COLO668 (cell line): ENCODE results near the gene ODAD4.
"Not testable (repeated sequence)": the region's sequence is repeated elsewhere in the genome, so short reads cannot be mapped to it uniquely, and the experiment has no call there.

Experiments used
- DNase-seq: peaks from one replicate; lab custom pipeline; 2025; ENCODE audit not compliant: unreplicated experiment; lab: John Stamatoyannopoulos, UW

The ODAD4 gene

DNA sequence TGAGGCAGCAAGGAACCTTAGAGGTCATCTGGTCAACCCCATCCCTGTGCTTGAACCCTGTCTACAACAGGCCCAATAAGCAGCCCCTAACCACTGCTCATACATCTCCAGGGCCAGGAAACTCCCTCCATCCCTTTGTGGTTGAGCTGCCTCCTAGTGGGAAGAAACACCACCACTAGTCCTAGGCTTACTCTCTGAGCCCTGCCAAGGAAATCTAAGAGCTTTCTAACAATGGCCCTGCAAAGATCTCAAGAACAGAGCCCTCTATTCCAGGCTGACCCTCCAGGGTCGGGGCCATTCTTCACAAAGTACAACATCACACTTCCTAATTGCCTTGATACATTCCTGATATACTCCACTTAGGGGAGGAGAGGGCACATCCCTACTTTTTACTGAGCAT lies 17.5 kb upstream of the ODAD4 start:
- DNase-seq: no peak

- no peak for DNase-seq
Measured at GRCh38 chr17:41913798-41914197, 16.6 kb upstream of the ODAD4 start.

- no peak for DNase-seq
Measured at GRCh38 chr17:41914358-41914766, 16.1 kb upstream of the ODAD4 start.

DNA sequence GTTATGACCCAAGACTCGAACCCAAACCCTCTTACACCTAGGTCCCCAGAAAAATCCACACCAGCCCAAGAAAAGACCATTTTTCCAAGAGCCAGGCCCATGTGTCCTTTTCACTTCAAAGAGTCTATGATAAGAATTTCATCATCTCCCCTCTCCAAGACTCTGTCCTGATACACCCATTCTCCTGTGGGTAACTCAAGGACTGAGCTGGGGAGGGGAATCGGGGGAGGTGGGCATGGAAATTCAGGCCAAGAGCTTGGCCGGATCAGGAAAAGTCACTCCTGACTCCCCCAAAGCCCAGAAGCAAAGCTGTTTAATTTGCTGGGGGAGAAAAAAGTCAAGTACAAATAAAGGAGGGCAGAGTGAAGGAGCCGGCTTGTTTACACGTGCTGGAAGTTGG lies 15.4 kb upstream of the ODAD4 start:
- DNase-seq: no peak

DNA sequence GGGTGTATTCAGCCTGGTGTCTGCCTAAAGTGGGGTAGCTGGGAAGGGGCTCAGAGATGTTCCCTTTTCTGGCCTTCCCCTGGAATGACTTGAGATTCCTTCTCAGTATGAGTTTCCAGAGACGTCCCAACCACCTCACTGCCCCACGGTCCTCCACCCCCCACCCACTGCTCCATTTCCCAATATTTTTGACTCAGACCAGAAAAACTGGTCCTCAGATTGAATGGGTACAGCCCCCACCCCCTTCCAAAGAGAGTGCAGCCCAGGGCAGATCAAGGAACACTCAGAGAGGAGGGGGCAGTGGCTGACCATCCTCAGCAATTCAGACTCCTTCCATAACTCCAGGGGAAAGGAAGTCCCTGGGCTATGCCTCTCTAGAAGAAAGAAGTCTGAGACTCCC lies 14.9 kb upstream of the ODAD4 start:
- DNase-seq: no peak

DNA sequence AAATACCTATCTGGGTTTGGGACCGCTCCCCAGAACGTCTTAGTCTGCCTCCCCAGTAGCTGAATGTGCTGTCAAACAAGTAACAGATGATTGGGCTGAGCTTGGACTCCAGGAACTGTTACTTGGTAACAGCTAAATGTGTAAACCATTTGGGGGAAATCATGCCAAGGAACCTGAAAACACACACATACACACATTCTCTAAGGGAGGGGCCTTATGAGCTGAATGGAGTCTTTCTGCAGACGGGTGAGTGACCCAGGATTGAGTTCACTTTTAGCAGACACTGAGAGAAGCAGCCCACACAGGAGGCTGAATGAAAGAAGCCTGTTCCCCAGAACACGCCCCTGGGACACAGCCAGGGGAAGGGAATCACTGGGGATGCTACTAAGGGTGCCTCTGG lies 13.2 kb upstream of the ODAD4 start:
- DNase-seq: no peak

DNA sequence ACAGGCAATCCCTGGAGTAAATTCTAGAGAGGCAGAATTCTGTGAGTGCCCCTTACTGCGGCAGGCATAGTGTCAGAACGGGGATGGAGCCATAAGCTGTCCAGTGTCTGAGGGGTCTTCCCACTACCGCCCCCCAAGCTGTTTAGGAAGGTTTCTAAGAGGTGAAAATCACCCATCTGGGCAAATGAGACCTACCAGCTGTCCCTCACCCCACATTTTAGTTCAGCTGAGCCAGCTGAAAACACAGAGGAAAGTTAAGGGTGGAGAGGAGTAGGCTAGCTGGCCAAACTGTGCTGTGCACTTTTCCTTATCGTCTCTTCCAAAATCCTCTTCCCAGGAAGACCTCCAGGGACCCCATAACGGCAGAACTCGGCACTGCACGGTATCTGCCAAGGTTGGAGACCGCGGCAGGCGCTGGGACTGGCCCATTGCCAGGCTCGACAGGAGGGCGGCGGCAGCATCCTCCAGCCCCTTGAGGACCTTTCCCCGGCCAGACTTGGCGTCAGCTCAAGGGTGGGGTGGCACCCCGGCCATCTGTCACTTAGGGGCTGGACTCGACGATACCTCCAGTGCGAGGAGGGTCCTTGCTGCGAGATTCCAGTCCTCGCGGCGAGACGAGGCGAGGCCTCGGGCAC lies 12.6 kb upstream of the ODAD4 start:
- peak; percentile 55 for DNase-seq

- peak; percentile 95 for DNase-seq
Measured at GRCh38 chr17:41918314-41919164, 11.9 kb upstream of the ODAD4 start, which contains the start of gene ACLY. Gene ACLY, minus strand, starts transcription at chr17:41918951. Its CDS starts 5,078 bp downstream, at chr17:41913873.

GRCh38 chr17:41919165-41919817 lies 11.1 kb upstream of the ODAD4 start:
- peak; percentile 30 for DNase-seq

DNA sequence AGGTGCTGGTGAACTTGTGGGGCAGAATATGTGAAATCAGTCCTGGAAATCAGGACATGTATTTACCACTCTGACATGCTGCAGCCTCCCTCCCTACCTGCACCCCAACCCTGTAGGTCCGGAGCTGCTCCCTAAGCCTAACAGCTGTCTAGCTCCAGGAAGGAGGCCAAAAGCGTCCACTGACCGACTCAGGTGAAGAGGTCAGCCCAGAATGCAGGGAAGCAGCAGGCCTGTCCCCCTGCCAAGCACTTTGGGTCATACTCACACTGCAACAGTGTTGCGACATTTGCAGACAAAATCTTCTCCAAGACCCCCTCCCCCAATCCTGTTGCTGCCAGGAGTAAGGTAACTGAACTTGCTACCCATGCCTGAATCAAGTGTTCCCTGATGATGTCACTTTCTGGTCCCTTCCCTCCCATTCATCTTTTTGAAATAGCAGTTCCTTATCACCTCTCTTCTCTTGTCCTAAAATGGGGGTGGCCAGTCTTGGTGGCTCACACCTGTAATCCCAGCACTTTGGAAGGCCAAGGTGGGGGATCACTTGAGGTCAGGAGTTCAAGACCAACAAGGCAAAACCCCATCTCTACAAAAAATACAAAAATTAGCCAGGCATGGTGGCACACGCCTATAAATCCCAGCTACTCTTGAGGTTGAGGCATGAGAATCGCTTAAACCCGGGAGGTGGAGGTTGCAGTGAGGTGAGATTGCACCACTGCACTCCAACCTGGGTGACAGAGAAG lies 10.4 kb upstream of the ODAD4 start:
- DNase-seq: no peak

DNA sequence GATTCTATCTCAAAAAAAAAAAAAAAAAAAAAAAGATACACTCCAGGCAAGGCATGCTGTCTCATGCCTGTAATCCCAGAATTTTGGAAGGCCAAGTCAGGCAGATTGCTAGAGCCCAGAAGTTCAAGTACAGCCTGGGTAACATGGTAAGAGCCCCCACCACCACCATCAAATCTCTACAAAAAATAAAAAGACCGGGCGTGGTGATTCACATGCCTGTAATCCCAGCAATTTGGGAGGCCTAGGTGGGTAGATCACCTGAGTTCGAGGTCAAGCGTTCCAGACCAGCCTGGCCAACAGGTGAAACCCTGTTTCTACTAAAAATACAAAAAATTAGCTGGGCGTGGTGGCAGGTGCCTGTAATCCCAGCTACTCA lies 9.8 kb upstream of the ODAD4 start:
- no peak for DNase-seq

DNA sequence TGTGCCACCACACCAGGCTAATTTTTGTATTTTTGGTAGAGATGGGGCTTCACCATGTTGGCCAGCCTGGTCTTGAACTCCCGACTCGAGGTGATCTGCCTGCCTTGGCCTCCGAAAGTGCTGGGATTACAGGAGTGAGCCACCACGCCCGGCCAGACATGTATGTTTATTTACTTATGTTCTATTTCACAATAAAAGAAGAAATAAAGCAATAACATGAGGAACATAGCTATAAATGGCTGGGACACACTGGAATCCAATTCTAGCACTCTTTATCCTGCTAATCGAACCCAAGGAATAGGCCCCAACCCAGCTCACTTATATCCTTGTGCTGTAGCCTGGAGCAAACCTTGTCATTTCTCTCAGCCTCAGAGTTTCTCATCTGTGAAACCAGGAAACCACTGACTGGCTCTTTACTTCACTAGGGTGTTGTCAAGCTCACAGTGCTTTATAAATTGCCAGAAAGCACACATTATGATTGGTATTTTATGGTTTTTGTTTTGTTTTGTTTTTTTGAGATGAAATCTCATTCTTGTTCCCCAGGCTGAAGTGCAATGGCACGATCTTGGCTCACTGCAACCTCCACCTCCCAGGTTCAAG lies 4.3 kb upstream of the ODAD4 start:
- DNase-seq: no peak

- DNase-seq: no peak
Measured at GRCh38 chr17:41928693-41929251, 1.6 kb upstream of the ODAD4 start.

DNA sequence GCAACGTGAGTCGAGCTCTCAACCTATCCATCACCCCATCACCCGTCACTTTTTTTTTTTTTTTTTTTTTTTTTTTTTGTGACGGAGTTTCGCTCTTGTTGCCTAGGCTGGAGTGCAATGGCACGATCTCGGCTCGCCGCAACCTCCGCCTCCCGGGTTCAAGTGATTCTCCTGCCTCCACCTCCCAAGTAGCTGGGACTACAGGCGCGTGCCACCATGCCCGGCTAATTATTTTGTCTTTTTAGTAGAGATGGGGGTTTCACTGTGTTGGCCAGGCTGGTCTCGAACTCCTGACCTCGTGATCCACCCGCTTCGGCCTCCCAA lies 378 bp downstream of the ODAD4 start:
- DNase-seq: not testable (repeated sequence)

GRCh38 chr17:41931715-41932114 lies 1.3 kb downstream of the ODAD4 start:
- not testable (repeated sequence) for DNase-seq

- DNase-seq: no peak
Measured at GRCh38 chr17:41932816-41933389, 2.5 kb downstream of the ODAD4 start.

GRCh38 chr17:41935641-41936040 lies 5.2 kb downstream of the ODAD4 start:
- DNase-seq: no peak

GRCh38 chr17:41937970-41938954 lies 7.8 kb downstream of the ODAD4 start:
- DNase-seq: no peak

- DNase-seq: no peak
Measured at GRCh38 chr17:41939044-41939692, 8.8 kb downstream of the ODAD4 start.
